GM13976 (cell line): ENCODE data around the gene GLRA3.
A peak's percentile ranks its signal among the peaks of the same experiment; 100 is the strongest.
"Not testable (repeated sequence)": the region's sequence is repeated elsewhere in the genome, so short reads cannot be mapped to it uniquely, and the experiment has no call there.

Source experiments
- DNase-seq: peaks from one replicate; pipeline ENCODE4 v3.0.0; 2012; ENCODE audit warnings: low spot score
- CTCF ChIP-seq: IDR thresholded peaks from 2 replicates; pipeline ENCODE4 v1.5.1; 2012; ENCODE audit warnings: borderline replicate concordance, mild to moderate bottlenecking; ENCODE audit not compliant: insufficient read depth; ENCODE audit errors: extremely low read depth, missing control alignments, control extremely low read depth
- in situ Hi-C: fragments of 300-500 bp; cut with MboI; formaldehyde crosslinking; loops from one replicate; pipeline ENCODE4 v1.12.0; 2022; ENCODE audit warnings: low sequenced_read_pairs, mixed read lengths, inconsistent platforms; ENCODE audit not compliant: unreplicated experiment

Gene GLRA3

GRCh38 chr4:174648812-174649211, 180.2 kb downstream of the GLRA3 start:
- no peak for TF ChIP-seq CTCF
- in situ Hi-C loops, result no loop called here
- DNase-seq, result no peak

GRCh38 chr4:174646326-174646725, 182.7 kb downstream of the GLRA3 start:
- in situ Hi-C loops, result no loop called here
- no peak for TF ChIP-seq CTCF
- no peak for DNase-seq

- TF ChIP-seq CTCF, result no peak
- no peak for DNase-seq
- in situ Hi-C loops, result no loop called here
Observed at GRCh38 chr4:174640146-174640545, 188.9 kb downstream of the GLRA3 start.

- no peak for TF ChIP-seq CTCF
- no peak for DNase-seq
- in situ Hi-C loops, result loop anchor here (10.0 kb wide), 1 partner anchor 271 kb away; no protein-coding TSS in a partner anchor
Observed at GRCh38 chr4:174635732-174636131, 193.3 kb downstream of the GLRA3 start.

- no peak for DNase-seq
- no peak for TF ChIP-seq CTCF
- in situ Hi-C loops, result loop anchor here (10.0 kb wide), 1 partner anchor 269 kb away; no protein-coding TSS in a partner anchor
Observed at GRCh38 chr4:174633399-174633798, 195.6 kb downstream of the GLRA3 start.

GRCh38 chr4:174631901-174632758, 196.9 kb downstream of the GLRA3 start:
- in situ Hi-C loops, result loop anchor here (10.0 kb wide), 1 partner anchor 267 kb away; no protein-coding TSS in a partner anchor
- peak; percentile 27 for DNase-seq
- peak; percentile 54 for TF ChIP-seq CTCF

GRCh38 chr4:174629907-174630450, 199.1 kb downstream of the GLRA3 start:
- in situ Hi-C loops, result loop anchor here (10.0 kb wide), 1 partner anchor 265 kb away; no protein-coding TSS in a partner anchor
- not testable (repeated sequence) for DNase-seq
